ENCODE data around the gene ARGLU1. TPM values are rescaled to one million over a fixed set of nuclear protein-coding genes. Genes with fewer than 3 reads are reported as not detected.
"Not testable (repeated sequence)": the region's sequence is repeated elsewhere in the genome, so short reads cannot be mapped to it uniquely, and the experiment has no call there.

The ARGLU1 gene
- total RNA-seq (2014; rRNA removed; shearing (Covaris generic)): 38.3 and 83.7 TPM in 2 replicates

DNA sequence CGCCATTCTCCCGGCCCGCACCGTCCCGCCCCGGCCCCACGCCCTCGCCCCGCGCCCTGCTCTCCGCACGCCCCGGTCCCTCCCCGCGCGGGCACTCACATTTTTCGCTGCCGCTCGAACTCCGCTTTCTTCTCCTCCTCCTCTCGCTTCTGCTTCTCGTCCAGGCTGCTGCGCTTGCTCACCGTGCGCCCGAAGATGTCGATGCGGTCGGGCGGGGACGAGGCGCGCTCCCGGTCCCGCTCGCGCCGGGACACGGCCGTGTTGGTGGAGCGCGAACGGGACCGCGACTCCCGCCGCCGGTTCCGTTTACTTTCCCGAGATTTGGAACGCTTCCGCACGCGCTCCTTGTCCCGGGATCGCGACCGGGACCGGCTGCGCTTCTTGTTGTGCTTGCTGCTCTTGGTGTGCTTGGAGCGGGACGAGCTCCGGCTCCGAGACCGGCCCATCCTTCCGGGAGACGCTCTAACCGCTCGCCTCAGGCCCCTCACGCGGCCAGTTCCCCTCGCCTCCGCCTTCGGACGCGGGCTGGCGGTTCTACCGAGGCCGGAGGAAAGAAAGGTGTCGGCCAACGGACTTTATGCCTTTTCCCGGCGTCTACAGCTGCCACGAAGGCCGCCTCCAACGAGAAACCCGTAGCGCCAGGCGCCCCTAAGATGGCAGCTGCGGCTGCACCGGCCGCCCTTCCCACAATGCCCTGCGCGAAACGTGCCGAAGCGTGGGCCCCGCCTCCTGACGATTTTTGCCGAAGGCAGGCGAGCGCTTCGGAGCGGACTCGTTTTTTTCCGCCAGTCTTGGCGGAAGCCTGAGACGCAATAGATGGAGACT lies at the start of gene ARGLU1:
ARGLU1 (minus strand) TSS at position 664 of the 825 bp plus-strand sequence; CDS start at position 446, 218 bp downstream.
- in situ Hi-C loops (cut with HindIII; ENCODE audit: low sequenced_read_pairs): no loop called here
- peak; percentile 89 for DNase-seq (ENCODE audit: low spot score)

DNA sequence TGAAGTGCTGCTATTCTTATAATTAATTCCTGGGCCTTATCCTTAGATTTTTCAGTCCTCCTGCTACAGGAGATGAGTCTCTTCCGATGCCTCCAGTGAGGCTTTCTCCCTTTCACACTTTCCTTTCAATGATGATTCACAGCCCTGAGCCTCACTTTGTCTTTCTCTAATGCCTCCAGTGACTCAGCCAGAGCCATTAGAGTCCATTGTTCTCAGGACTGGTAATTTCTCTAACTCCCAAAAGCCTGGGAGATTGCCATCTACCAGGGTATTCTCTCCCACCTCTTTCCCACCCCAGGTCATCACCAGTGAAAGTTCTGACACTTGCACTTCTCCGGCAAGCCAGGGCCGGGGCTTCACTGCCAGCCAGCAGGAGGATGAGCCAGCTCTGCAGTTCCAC lies 49.6 kb upstream of the ARGLU1 start:
- DNase-seq (ENCODE audit: low spot score): no peak
- in situ Hi-C loops (cut with HindIII; ENCODE audit: low sequenced_read_pairs): no loop called here

DNA sequence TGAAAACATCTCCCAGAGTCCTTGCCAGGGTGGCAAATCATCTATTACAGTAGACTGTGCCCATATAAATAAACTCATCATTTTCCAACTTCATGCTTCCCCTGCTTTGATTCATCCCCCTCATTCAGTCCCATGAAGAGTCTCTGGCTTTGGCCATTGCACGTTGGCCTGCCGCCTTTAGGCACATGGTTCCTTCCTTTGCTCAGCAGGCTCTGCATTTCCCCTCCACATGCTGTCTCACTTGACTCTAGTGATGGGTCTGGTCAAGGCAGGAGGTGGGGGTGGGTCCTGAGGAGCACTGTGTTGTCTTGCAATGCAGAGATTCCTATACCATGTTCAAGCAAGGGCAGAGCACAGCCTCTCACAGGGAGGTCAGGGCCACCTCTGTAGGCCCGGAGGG lies 48.8 kb upstream of the ARGLU1 start:
- in situ Hi-C loops (cut with HindIII; ENCODE audit: low sequenced_read_pairs): no loop called here
- DNase-seq (ENCODE audit: low spot score): no peak

DNA sequence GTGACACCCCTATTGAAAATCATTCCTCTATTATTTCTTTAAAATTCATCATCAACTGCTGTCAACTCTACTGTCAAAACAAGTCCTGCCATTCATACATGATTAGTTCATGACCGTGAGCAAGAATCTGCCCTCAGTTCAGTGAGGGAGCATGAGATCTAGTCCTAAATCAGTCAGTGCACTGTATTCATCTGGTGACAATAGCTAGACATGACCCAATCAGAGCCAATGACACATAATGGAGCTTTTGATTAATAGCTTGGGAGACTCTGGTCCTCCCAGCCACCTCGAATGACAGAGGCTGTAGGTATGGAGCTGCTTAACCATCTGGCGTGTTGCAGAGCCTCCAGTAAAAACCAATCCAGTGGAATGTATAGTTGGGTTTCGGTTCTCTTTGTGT lies 46.9 kb upstream of the ARGLU1 start:
- in situ Hi-C loops (cut with HindIII; ENCODE audit: low sequenced_read_pairs): no loop called here

DNA sequence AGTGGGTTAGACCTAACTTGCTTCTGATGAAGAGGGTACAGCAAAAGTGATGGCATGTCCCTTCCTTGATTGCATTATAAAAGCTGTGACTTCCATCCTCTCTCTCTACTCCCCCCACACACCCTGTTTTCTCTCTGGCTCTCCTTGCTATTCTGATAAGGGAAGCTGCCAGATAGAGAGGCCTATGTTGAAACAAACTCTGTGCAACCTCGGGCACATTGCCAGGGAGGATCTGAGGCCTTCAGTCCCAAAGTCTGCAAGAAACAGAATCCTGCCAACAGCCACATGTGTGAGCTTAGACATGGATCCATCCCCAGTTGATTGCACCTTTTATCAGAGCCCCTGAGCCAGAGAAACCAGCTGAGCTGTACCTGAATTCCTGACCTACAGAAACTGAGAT lies 44.8 kb upstream of the ARGLU1 start:
- in situ Hi-C loops (cut with HindIII; ENCODE audit: low sequenced_read_pairs): no loop called here

More for the DNA sequence above, 46.9 kb upstream of the ARGLU1 start:
- no peak for DNase-seq (ENCODE audit: low spot score)

GRCh38 chr13:106610486-106610885 lies 42.5 kb upstream of the ARGLU1 start:
- no peak for DNase-seq (ENCODE audit: low spot score)
- in situ Hi-C loops (cut with HindIII; ENCODE audit: low sequenced_read_pairs): no loop called here

More for the DNA sequence above, 44.8 kb upstream of the ARGLU1 start:
- no peak for DNase-seq (ENCODE audit: low spot score)

GRCh38 chr13:106609116-106609515 lies 41.2 kb upstream of the ARGLU1 start:
- DNase-seq (ENCODE audit: low spot score): no peak
- in situ Hi-C loops (cut with HindIII; ENCODE audit: low sequenced_read_pairs): no loop called here

DNA sequence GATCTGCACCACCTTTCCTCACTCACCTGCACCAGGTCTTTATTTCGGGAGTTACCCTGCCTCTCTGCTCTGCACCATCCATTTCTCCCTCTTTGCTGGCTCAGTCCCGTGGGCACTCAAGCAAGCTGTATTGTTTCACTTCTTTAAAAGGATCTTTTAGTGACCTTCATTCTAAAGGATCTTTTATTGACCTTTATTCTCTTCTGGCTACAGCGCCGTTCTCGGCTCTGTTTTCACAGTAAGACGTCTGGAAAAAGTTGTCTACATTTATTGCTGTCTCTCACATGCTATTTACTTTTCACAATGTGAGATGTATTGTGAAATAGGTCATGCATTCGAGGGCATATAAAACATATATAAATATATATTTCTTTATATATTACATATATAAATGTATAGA lies 35.6 kb upstream of the ARGLU1 start:
- no peak for DNase-seq (ENCODE audit: low spot score)
- in situ Hi-C loops (cut with HindIII; ENCODE audit: low sequenced_read_pairs): no loop called here

GRCh38 chr13:106602178-106602577 lies 34.2 kb upstream of the ARGLU1 start:
- no peak for DNase-seq (ENCODE audit: low spot score)
- in situ Hi-C loops (cut with HindIII; ENCODE audit: low sequenced_read_pairs): no loop called here

GRCh38 chr13:106601489-106601888 lies 33.6 kb upstream of the ARGLU1 start:
- DNase-seq (ENCODE audit: low spot score): no peak
- in situ Hi-C loops (cut with HindIII; ENCODE audit: low sequenced_read_pairs): no loop called here

- DNase-seq (ENCODE audit: low spot score); in situ Hi-C loops (cut with HindIII; ENCODE audit: low sequenced_read_pairs): not testable (repeated sequence)
These were observed 32.8 kb upstream of the ARGLU1 start for GRCh38 chr13:106600798-106601135.

DNA sequence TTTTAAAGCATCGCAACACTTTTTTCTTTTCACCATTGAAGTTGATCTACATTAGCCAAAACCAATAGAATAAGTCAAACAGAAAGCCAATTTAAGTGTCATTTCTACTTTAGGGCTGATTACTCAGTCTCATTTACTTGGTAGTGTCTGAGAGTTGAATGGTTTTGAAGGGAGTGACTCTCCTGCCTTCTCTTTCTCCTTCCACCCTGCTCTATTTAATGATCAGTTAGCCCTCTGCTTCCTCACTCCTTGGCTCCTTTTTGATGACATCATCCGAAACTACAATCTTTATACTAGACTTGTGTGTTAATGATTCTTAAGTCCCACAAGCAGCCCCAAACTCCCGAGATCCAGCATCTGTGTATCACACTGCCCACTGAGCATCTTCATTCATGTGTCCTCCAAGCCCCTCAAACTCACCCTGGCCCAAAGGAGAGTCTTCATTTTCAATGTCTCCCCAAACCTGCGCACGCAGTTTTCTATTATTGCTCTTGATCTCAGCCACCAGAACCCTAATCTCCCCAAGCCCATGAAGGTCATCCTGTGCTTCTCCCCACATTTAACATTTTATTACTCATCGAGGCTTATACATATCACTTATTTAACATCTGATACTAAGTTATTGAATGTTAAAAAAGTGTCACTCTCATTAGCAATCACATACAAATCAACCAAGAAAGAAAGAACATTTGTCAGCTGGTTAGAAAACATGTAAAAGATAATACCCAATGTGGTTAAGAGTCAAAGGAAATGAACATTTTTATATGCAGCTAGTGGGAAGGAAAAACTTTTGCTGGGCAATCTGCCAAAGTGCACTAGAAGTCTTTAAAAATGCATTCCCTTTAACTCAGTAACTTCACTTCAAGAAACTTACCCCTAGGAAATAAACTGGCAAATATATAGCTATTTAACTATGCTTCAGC lies 32.2 kb upstream of the ARGLU1 start:
- in situ Hi-C loops (cut with HindIII; ENCODE audit: low sequenced_read_pairs): no loop called here
- no peak for DNase-seq (ENCODE audit: low spot score)

- DNase-seq (ENCODE audit: low spot score): no peak
- in situ Hi-C loops (cut with HindIII; ENCODE audit: low sequenced_read_pairs): no loop called here
These were observed 29.9 kb upstream of the ARGLU1 start for GRCh38 chr13:106597749-106598395.

- DNase-seq (ENCODE audit: low spot score): no peak
- in situ Hi-C loops (cut with HindIII; ENCODE audit: low sequenced_read_pairs): no loop called here
These were observed 29.2 kb upstream of the ARGLU1 start for GRCh38 chr13:106597186-106597585.

DNA sequence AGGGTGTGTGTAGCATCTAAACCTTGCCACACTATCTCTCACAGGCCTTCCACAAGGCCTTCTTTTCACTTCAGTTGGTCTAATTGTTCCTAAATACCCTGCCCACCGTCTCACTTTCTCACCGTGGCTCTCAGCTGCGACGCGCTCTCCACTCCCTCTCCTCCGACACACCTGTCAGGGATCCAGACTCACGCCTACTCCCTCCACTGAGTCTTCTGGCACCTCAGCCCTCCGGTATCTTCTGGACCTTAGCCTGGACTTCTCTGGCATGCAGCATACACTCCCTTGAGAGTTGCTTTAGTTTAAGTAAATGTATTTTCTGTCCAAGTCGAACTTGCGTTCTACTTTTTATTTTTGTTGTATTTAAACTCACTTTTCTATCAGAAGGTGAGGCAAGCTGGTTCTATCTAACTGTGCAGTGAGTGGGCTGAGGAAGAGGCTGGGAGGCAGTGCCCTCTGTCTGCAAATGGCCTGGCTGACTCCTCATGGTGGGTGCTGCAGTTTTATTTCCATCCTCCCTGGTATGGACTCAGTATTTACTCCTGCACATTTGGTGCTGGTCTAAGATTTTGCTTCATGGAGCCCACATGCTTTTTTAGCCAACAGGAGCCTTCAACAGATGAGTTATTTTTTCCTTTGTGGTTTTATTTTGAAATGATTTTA lies 28.5 kb upstream of the ARGLU1 start:
- in situ Hi-C loops (cut with HindIII; ENCODE audit: low sequenced_read_pairs): no loop called here
- DNase-seq (ENCODE audit: low spot score): no peak

DNA sequence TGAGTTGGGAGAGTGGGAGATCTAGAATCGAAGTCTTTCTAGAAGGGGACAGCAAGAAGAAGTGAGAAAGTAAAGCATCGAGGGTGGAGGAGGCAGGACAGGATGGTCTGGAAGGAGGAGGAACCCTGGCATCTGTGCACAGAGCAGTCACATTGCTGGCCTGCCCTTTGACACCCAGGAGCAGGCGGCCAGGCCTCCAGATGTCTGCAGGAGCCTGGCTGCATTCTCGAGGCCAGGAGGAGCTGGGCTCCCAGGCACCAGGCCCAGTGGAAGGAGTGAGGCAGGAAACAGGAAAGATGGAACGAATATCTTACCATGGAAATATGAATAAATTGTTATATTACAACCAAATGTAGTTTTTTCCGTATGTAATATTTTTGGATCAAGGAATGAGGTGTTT lies 27.7 kb upstream of the ARGLU1 start:
- in situ Hi-C loops (cut with HindIII; ENCODE audit: low sequenced_read_pairs): no loop called here
- no peak for DNase-seq (ENCODE audit: low spot score)

GRCh38 chr13:106594980-106595379 lies 27.0 kb upstream of the ARGLU1 start:
- DNase-seq (ENCODE audit: low spot score): no peak
- in situ Hi-C loops (cut with HindIII; ENCODE audit: low sequenced_read_pairs): no loop called here

GRCh38 chr13:106593132-106593531 lies 25.2 kb upstream of the ARGLU1 start:
- in situ Hi-C loops (cut with HindIII; ENCODE audit: low sequenced_read_pairs): no loop called here
- no peak for DNase-seq (ENCODE audit: low spot score)

DNA sequence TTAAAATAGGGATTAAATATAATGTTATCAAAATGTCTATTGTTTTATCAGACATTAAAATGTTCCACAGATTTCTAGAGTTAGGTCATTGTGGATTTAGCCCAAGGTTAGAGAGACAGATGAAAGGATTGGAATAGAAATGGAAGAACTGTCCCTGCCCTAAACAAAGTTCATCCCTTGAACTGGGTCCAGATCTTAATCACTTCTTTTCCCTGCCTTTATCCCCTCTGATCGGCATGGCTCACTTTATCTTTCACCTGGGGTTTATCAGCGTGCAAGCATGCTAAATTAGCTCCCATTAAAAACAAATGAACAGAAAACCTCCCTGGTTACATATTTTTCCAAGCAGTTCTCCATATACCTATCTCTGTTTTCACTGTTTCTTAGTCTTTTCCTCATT lies 23.4 kb upstream of the ARGLU1 start:
- in situ Hi-C loops (cut with HindIII; ENCODE audit: low sequenced_read_pairs): no loop called here
- no peak for DNase-seq (ENCODE audit: low spot score)
